Stimulated activated CD8-positive, alpha-beta memory T cell treated with anti-CD3 and anti-CD28 coated beads, Interleukin-4, amount 100 ng/mL, for 48 hours (primary cell): ENCODE results near the gene ELFN1.
"Not testable (repeated sequence)": the region's sequence is repeated elsewhere in the genome, so short reads cannot be mapped to it uniquely, and the experiment has no call there.

Source experiments
- DNase-seq: peaks from one replicate; pipeline ENCODE4 v3.0.0-alpha.2; 2020

Gene ELFN1

GRCh38 chr7:1713502-1714484 is 43.7 kb downstream of the ELFN1 start:
- no peak for DNase-seq

- DNase-seq = no peak
Observed at GRCh38 chr7:1714583-1715330, 44.7 kb downstream of the ELFN1 start.

DNA sequence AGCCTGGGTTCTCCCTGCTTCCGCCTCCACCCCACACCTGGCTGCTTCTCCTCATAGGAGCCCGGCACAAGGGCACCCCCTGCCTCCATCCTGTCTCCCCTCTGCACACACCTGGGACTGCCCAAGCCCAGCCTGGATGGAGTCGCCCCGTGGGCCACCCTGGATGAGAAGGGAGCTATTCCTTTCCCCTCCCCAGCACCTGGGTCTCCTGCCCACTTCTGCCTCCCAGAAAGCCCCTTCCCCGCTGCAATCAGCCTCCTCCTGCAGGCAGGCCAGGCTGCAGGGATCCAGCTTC is 45.2 kb downstream of the ELFN1 start:
- DNase-seq = no peak

GRCh38 chr7:1715671-1716074 is 45.6 kb downstream of the ELFN1 start:
- DNase-seq = no peak

DNA sequence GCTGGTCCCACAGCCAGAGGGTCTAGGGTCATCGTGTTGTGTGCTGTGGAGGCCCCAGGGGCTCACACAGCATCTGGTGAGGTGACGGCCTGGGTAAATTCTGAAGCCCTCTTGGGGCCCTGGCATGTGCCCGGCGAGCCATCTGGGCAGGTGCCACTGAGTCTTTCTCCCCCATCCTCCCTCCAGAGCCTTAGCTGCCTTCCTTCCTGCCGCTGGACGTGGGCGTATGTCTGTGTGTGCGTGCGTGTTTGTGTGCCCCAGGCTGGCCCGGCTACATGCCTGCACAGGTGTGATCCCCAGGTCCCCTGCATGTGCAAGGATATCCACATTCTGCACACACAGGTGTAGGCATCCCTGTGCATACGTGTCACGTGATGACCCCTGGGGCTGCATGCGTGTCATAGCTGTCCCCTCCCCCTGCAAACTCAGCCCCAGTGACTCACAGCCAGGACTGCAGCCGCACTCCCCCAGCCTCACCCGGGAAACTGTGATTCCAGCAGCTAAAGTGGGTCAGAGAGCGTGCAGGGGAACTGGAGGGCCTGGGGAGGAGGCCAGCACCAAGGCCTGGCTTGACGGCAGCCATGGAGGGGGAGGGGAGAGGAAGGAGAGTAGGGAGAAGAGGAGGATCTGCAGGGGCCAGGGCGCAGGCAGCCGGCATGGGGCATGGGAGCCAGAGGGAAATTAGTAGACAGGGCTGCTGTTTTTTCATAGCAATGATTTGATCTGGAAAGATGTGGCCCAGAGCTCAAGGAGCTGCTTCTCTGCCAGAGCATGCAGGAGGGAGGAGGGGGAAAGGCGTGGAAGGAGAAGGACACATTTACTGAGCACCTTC is 46.4 kb downstream of the ELFN1 start:
- DNase-seq = no peak

- no peak for DNase-seq
Observed at GRCh38 chr7:1717095-1717483, 47.0 kb downstream of the ELFN1 start.

- no peak for DNase-seq
Observed at GRCh38 chr7:1717903-1718676, 48.0 kb downstream of the ELFN1 start.

DNA sequence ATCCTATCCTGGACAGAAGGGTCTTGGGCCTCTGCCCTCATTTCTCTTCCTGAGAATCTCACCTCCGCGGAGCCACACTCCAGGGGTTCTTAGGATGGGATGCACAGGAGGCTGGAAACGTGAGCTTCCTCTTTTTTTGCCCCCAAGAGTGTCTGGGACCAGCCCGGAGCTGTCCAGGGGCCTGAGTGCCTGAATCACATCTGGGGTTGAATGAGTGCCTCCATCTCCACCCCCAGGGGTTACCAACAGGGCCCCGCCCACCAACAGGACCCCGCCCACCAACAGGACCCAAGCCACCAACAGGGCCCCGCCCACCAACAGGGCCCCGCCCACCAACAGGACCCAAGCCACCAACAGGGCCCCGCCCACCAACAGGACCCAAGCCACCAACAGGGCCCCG is 48.8 kb downstream of the ELFN1 start:
- not testable (repeated sequence) for DNase-seq

GRCh38 chr7:1719256-1719655 is 49.2 kb downstream of the ELFN1 start:
- not testable (repeated sequence) for DNase-seq

DNA sequence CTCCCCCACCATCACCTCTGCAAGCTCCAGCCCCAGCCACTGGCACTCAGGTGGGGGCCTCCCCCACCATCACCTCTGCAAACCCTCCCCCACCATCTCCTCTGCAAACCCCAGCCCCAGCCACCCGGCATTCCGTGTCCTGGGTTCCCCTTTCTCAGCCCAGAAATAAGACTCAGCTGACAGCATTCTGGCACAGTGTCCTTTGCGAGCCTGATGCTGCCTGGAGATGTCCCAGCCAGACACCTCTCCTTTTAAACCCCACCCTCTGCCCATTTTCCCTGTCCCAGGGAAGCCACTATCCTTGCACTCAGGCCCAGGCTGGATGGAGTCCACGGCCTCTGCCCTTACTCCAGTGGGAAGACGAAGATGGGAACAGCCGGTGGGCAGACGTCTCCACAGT is 49.8 kb downstream of the ELFN1 start:
- no peak for DNase-seq

GRCh38 chr7:1720326-1720725 is 50.2 kb downstream of the ELFN1 start:
- no peak for DNase-seq

- no peak for DNase-seq
Observed at GRCh38 chr7:1721047-1721690, 51.1 kb downstream of the ELFN1 start.

DNA sequence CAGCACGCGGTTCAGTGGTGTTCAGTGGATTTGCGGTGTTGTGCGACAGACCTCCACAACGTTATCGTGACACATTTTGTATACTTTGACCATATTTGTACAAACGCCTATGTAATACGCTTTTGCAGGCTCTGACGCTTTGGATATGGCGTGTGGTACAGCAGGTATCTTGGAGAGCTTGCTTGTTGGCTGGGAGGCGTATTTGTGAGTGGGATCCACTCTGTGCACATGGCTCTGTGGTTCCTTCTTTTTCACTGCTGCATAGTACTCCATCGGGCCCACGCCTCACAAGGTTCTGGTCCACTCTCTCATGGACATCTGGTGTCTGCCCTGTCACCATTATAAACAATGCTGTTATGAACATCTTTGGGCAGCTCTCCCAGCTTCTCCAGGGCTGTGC is 53.2 kb downstream of the ELFN1 start:
- no peak for DNase-seq

DNA sequence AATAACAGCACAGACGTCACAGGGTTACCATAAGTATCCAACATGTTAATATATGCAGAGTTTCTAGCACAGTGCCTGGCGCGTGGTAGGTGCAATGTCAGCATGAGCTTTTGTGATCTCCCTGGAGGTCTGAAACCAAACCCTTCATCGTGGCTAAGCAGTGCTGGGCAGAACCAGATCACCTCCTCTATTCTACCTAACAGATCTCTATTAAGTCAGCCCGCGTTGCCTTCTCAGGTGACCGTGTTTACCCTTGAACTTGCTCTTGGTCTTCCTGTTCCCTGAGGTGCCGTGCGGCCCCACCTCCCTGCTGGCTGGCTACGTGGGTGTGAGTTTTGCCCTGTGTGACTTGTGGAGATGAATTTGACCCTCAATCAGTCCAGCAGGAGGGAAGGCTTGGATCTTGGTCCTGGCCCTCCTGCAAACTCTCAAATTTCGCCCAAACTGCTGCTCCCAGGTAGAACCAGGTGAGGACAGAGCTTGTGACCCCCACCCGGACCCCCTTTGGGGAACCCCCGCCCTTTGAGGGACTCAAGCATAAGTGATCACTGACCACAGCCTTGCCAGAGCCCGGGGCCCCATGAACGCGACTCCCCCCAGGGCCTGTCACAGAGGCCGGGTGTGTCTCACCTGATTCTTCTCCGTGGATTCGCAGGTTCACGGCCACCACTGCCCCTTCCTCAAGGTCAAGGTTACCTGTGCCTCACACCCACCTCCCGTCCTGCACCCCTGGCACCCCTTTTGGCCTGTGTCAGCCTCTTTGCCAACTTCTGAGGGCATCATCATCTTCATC is 54.2 kb downstream of the ELFN1 start:
- no peak for DNase-seq

DNA sequence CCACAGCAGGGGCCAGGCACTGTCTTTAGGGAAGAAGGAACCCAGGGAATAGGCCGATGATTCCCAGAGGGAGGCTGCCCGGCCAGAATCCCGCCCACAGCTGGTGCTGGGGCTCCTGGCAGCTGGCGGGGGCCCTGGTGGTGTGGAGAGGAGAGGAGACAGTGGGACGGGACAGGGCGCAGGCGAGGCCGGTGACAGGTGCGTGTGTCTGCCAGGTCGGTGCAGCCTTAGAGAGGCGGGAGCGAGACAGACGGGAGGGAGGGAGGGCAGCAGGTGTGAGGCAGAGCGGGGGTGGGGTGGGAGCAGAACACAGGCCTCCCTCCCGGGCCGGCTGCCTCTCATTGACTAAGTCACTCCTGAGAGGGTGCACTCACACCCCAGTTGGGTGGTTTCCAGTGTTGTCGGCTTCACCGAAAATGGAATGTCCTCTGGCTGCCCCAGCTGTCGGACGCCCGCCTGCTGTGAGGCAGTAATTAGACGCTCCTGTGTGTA is 55.2 kb downstream of the ELFN1 start:
- no peak for DNase-seq

GRCh38 chr7:1725766-1726630 is 55.9 kb downstream of the ELFN1 start:
- no peak for DNase-seq

DNA sequence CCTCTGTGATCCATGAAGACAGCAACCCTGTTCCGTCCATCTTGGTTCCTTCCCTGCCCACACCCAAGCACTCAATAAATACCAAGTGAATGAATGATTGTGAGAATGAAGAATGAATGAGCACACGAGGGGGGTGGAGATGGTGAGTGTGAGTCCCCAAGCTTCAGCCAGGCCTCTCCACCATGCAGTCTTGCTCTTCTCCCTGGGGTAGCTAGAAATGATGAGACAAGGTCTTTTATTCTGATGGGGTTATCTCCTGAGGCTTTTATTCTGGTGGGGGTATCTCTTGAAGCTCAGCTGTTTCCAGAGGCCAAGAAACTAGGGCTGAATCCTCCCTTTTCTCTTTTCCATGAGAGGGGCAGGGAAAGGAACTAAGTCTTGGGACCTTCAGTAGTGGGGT is 57.0 kb downstream of the ELFN1 start:
- DNase-seq = no peak

- no peak for DNase-seq
Observed at GRCh38 chr7:1727812-1728570, 57.9 kb downstream of the ELFN1 start.

DNA sequence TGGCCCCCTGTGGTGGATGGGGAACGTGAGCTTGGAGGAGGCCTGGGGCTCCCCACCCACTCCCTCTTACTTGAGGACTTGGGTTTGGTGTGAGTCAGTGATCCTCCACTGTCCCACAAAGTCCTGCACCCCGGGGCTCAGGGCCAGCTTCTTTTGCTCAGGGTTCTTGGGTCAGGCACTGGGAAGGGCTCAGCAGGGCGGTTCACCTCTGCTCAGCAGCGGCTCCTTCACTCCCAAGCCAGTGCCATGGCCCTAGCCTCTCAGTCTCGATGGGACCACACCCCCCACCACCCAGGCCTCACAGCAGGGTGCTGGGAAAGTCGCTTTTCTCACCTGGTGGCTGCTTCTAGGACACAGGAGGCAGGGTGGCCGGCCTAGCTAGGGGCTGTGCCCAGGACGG is 59.1 kb downstream of the ELFN1 start:
- no peak for DNase-seq
